CD4-positive, alpha-beta T cell (primary cell): Measurements from ENCODE around the gene ARHGAP5. TPM values are rescaled to one million over a fixed set of nuclear protein-coding genes. Genes with fewer than 3 reads are reported as not detected.

Experiments used
- ATAC-seq: fragments of 200-7000 bp; cut with Tn5 transposase; one replicate; pipeline ENCODE4 v1.10.0; 2022; ENCODE audit warnings: mild to moderate bottlenecking; ENCODE audit not compliant: poor library complexity
- CTCF ChIA-PET: fragments of 350-600 bp; sonication (Branson Sonifier 250); formaldehyde crosslinking; loops from one replicate; lab custom pipeline; 2021; ENCODE audit warnings: antibody characterized with exemption, inconsistent platforms; lab: Charles Lee
- POLR2A ChIA-PET: fragments of 350-600 bp; sonication (Branson Sonifier 250); formaldehyde crosslinking; loops from one replicate; lab custom pipeline; 2021; ENCODE audit warnings: antibody characterized with exemption, inconsistent platforms; lab: Charles Lee
- DNase-seq, 14 experiments: peaks; one replicate each; pipeline ENCODE4 v3.0.0-alpha.2; 2013 to 2020; ENCODE audit warnings: mixed read lengths in 2 of 14
- H3K27ac ChIP-seq, 2 donors: one replicate each; pipeline versions ENCODE4 v1.5.1 to v1.7.0; 2013; ENCODE audit warnings: low read length in 2 of 2, low read depth in 1 of 2, mild to moderate bottlenecking in 1 of 2
- H3K27me3 ChIP-seq, 2 experiments: 1 replicate in 1 of 2; 2 replicates in 1 of 2; pipeline versions ENCODE4 v1.6.1 to v1.7.0; 2013; ENCODE audit warnings: low read length in 2 of 2, control low read depth in 1 of 2, mild to moderate bottlenecking in 1 of 2, moderate library complexity in 1 of 2; ENCODE audit not compliant: insufficient read depth in 2 of 2, control insufficient read depth in 1 of 2
- H3K36me3 ChIP-seq: one replicate; pipeline ENCODE4 v1.6.1; 2013; ENCODE audit warnings: low read length, control low read depth; ENCODE audit not compliant: insufficient read depth
- H3K4me1 ChIP-seq: one replicate; pipeline ENCODE4 v1.6.1; 2013; ENCODE audit warnings: low read length, control low read depth; ENCODE audit not compliant: insufficient read depth
- H3K4me3 ChIP-seq: one replicate; pipeline ENCODE4 v1.5.1; 2013; ENCODE audit warnings: mild to moderate bottlenecking, low read length, moderate library complexity
- H3K9me3 ChIP-seq, 2 experiments: 1 replicate in 1 of 2; 2 replicates in 1 of 2; pipeline versions ENCODE4 v1.6.1 to v1.7.0; 2013; ENCODE audit warnings: low read length in 2 of 2, mild to moderate bottlenecking in 2 of 2, control low read depth in 1 of 2, moderate library complexity in 1 of 2; ENCODE audit not compliant: control insufficient read depth in 1 of 2, insufficient read depth in 1 of 2
- H3K27ac Mint-ChIP-seq: one replicate; pipeline ENCODE4 v1.8.0; 2020; ENCODE audit warnings: mixed read lengths
- H3K27me3 Mint-ChIP-seq: one replicate; pipeline ENCODE4 v1.8.0; 2021; ENCODE audit warnings: mixed read lengths
- H3K36me3 Mint-ChIP-seq: one replicate; pipeline ENCODE4 v1.8.0; 2021; ENCODE audit warnings: low read depth, mixed read lengths
- H3K4me1 Mint-ChIP-seq: one replicate; pipeline ENCODE4 v1.8.0; 2021; ENCODE audit warnings: low read depth, mixed read lengths
- H3K4me3 Mint-ChIP-seq: one replicate; pipeline ENCODE4 v1.8.0; 2020; ENCODE audit warnings: mild to moderate bottlenecking, mixed read lengths
- H3K9me3 Mint-ChIP-seq: one replicate; pipeline ENCODE4 v1.8.0; 2020; ENCODE audit warnings: mixed read lengths
- CTCF ChIP-seq: fragments of 200-600 bp; IDR thresholded peaks from one replicate; pipeline ENCODE4 v1.8.0; 2022; ENCODE audit warnings: antibody characterized with exemption, mild to moderate bottlenecking
- intact Hi-C, 2 experiments: fragments of 100-400 bp; cut with DNase I in 1 of 2; cut with micrococcal nuclease in 1 of 2; formaldehyde crosslinking; loops; one replicate each; pipeline versions ENCODE4 v1.15.1 to v1.9.0; 2023 to 2025; cut with DNase I, micrococcal nuclease
- total RNA-seq, 174 experiments: library from RNA in 2 of 174; stranded (reverse) in 2 of 174; gene quantifications; one replicate each; pipeline ENCODE4 v1.2.3 and lab custom pipeline; 2021 to 2026

The ARHGAP5 gene
- total RNA-seq, 2 experiments from 2014 or later = 68.5 to 72.5 TPM

- intact Hi-C loops = no loop called here
- Mint-ChIP-seq H3K4me1 (peaks cover 7% of the 10 kb centered on the region), H3K36me3 (peaks cover 85% of the 10 kb centered on the region), H3K4me3 (no peak overlapping the region), H3K27ac (no peak overlapping the region), H3K9me3 (peaks cover 3% of the 10 kb centered on the region), H3K27me3 (no peaks in the 10 kb centered on the region)
- no peaks in the 10 kb centered on the region for H3K27me3 ChIP-seq
- TF ChIP-seq CTCF = no peak
- H3K27ac ChIP-seq = no peak overlapping the region
- H3K36me3 ChIP-seq = peaks cover 5% of the 10 kb centered on the region
- no peak for DNase-seq
- peaks cover 0 to 10% of the 10 kb centered on the region in 2 experiments for H3K9me3 ChIP-seq
- ATAC-seq = no peak
- ChIA-PET CTCF (no interaction called here), POLR2A (no interaction called here)
- H3K4me1 ChIP-seq = no peaks in the 10 kb centered on the region
- no peak overlapping the region for H3K4me3 ChIP-seq
These were observed 57.5 kb downstream of the ARHGAP5 start for GRCh38 chr14:32134448-32135097.

GRCh38 chr14:32136027-32136825, 59.1 kb downstream of the ARHGAP5 start:
- ChIA-PET POLR2A (no interaction called here), CTCF (no interaction called here)
- H3K36me3 Mint-ChIP-seq = peaks cover 79% of the 10 kb centered on the region
- ATAC-seq (no peak), DNase-seq (no peak)
- no peak overlapping the region for H3K27ac Mint-ChIP-seq
- H3K27me3 Mint-ChIP-seq = no peaks in the 10 kb centered on the region
- H3K4me1 ChIP-seq = no peaks in the 10 kb centered on the region
- H3K27ac ChIP-seq = no peak overlapping the region
- peaks cover 0 to 10% of the 10 kb centered on the region in 2 experiments for H3K9me3 ChIP-seq
- H3K9me3 Mint-ChIP-seq = no peaks in the 10 kb centered on the region
- H3K4me1 Mint-ChIP-seq = peaks cover 7% of the 10 kb centered on the region
- no peaks in the 10 kb centered on the region for H3K27me3 ChIP-seq
- H3K4me3 ChIP-seq = no peak overlapping the region
- intact Hi-C loops = no loop called here
- no peak overlapping the region for H3K4me3 Mint-ChIP-seq
- no peak for TF ChIP-seq CTCF
- H3K36me3 ChIP-seq = peaks cover 8% of the 10 kb centered on the region

- Histone ChIP-seq H3K36me3 (peaks cover 8% of the 10 kb centered on the region), H3K9me3 (peaks cover 0 to 10% of the 10 kb centered on the region in 2 experiments), H3K4me1 (no peaks in the 10 kb centered on the region), H3K27ac (no peak overlapping the region), H3K27me3 (no peaks in the 10 kb centered on the region), H3K4me3 (no peak overlapping the region)
- peaks cover 7% of the 10 kb centered on the region for H3K4me1 Mint-ChIP-seq
- TF ChIP-seq CTCF = no peak
- ATAC-seq (no peak), DNase-seq (no peak)
- CTCF ChIA-PET = no interaction called here
- peaks cover 80% of the 10 kb centered on the region for H3K36me3 Mint-ChIP-seq
- no peak overlapping the region for H3K27ac Mint-ChIP-seq
- no peak overlapping the region for H3K4me3 Mint-ChIP-seq
- POLR2A ChIA-PET = no interaction called here
- no peaks in the 10 kb centered on the region for H3K27me3 Mint-ChIP-seq
- intact Hi-C loops = no loop called here
- H3K9me3 Mint-ChIP-seq = no peaks in the 10 kb centered on the region
These were observed 60.2 kb downstream of the ARHGAP5 start for GRCh38 chr14:32137313-32137712.
